Smooth muscle cell (in vitro differentiated cells): ENCODE results near the gene PACSIN2. TPM values are rescaled to one million over a fixed set of nuclear protein-coding genes. Genes with fewer than 3 reads are reported as not detected.

Experiments
- DNase-seq: peaks from one replicate; lab custom pipeline; 2025; ENCODE audit not compliant: unreplicated experiment; lab: John Stamatoyannopoulos, UW
- H2AFZ ChIP-seq: fragments of 200-600 bp; sonication (generic); 2 replicates; pipeline ENCODE4 v1.6.0; 2016; ENCODE audit warnings: antibody characterized with exemption, low read depth, mild to moderate bottlenecking
- H3F3A ChIP-seq: fragments of 200-600 bp; sonication (generic); 2 replicates; pipeline ENCODE4 v1.6.0; 2017; ENCODE audit warnings: antibody characterized with exemption, low read depth
- H3K27ac ChIP-seq: fragments of 200-600 bp; sonication (generic); 2 replicates; pipeline ENCODE4 v1.5.1; 2016; ENCODE audit warnings: low read depth, mild to moderate bottlenecking
- H3K27me3 ChIP-seq: fragments of 200-600 bp; sonication (generic); 2 replicates; pipeline ENCODE4 v1.6.1; 2016; ENCODE audit warnings: low read depth, mild to moderate bottlenecking
- H3K36me3 ChIP-seq: fragments of 200-600 bp; sonication (generic); 2 replicates; pipeline ENCODE4 v1.5.1; 2016; ENCODE audit warnings: low read depth
- H3K4me1 ChIP-seq: fragments of 200-600 bp; sonication (generic); 2 replicates; pipeline ENCODE4 v1.5.1; 2016; ENCODE audit warnings: low read depth
- H3K4me2 ChIP-seq: fragments of 200-600 bp; sonication (generic); 2 replicates; pipeline ENCODE4 v1.6.0; 2016; ENCODE audit warnings: mild to moderate bottlenecking
- H3K4me3 ChIP-seq: fragments of 200-600 bp; sonication (generic); 2 replicates; pipeline ENCODE4 v1.5.1; 2016; ENCODE audit warnings: mild to moderate bottlenecking
- H3K79me2 ChIP-seq: fragments of 200-600 bp; sonication (generic); 2 replicates; pipeline ENCODE4 v1.6.0; 2016; ENCODE audit warnings: low read depth, mild to moderate bottlenecking
- H3K9ac ChIP-seq: fragments of 200-600 bp; sonication (generic); 2 replicates; pipeline ENCODE4 v1.6.0; 2016; ENCODE audit warnings: low read depth
- H3K9me3 ChIP-seq: fragments of 200-600 bp; sonication (generic); replicated peaks from 2 replicates; pipeline ENCODE4 v1.5.1; 2016; ENCODE audit warnings: low read depth
- H4K20me1 ChIP-seq: fragments of 200-600 bp; sonication (generic); 2 replicates; pipeline ENCODE4 v1.6.0; 2016; ENCODE audit warnings: low read depth
- WGBS: methylation state at CpG from one replicate; pipeline ENCODE4 v1.1.7; 2016; ENCODE audit warnings: low lambda C conversion rate; 5-methylcytosine and 5-hydroxymethylcytosine counted together
- polyA plus RNA-seq: library from polyadenylated mRNA; unstranded; fragments of >200 nt; fragmentation: Nextera tagmentation; extraction: Ambion mirVana; gene quantifications from 2 replicates; pipeline ENCODE4 v1.2.1, GENCODE V29; 2016
- total RNA-seq: library from RNA; depleted of rRNA; stranded (reverse); fragments of >200 nt; gene quantifications from 2 replicates; pipeline ENCODE4 v1.2.3, GENCODE V29; 2014
- TF ChIP-seq, protein P1 (sequence below): fragments of 200-600 bp; sonication (generic); IDR thresholded peaks from 2 replicates; pipeline ENCODE4 v1.5.1; 2017; ENCODE audit warnings: borderline replicate concordance, mild to moderate bottlenecking, antibody characterized with exemption; ENCODE audit not compliant: insufficient read depth, poor library complexity, severe bottlenecking

Gene PACSIN2
- total and polyA plus RNA-seq, 2 experiments from 2014 or later = 34.7 to 41.1 TPM

DNA sequence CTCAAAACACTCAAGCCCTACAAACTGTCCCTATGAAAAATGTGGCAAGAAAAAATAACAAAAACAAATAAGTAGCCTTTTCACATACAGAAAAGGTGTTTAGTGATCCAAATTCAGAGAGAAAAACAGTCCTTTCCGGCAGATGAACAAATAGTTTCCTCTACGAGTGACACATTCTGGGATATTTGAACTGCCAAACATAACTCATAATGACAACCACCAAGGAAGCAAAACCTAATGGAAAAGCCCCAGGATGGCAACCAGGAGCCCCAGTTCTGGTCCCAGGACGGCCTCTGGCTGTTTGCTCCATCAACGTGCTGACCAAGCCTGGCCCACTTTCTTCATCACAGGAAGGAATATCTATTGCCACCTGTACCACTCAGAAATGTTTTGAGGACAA lies 6.0 kb downstream of the PACSIN2 start:
- WGBS = 70% methylated on average over 4 of the region's 4 CpGs
- peaks cover 17% of the 10 kb centered on the region for H3K4me1 ChIP-seq
- H3F3A ChIP-seq = peaks cover 16% of the 10 kb centered on the region
- H4K20me1 ChIP-seq = peaks cover 95% of the 10 kb centered on the region
- peak overlapping the region; percentile 82 for H3K27ac ChIP-seq
- H2AFZ ChIP-seq = no peak overlapping the region
- DNase-seq = no peak
- peaks cover 99% of the 10 kb centered on the region for H3K79me2 ChIP-seq
- H3K4me2 ChIP-seq = no peak overlapping the region
- H3K36me3 ChIP-seq = no peaks in the 10 kb centered on the region
- TF ChIP-seq, protein P1, sequence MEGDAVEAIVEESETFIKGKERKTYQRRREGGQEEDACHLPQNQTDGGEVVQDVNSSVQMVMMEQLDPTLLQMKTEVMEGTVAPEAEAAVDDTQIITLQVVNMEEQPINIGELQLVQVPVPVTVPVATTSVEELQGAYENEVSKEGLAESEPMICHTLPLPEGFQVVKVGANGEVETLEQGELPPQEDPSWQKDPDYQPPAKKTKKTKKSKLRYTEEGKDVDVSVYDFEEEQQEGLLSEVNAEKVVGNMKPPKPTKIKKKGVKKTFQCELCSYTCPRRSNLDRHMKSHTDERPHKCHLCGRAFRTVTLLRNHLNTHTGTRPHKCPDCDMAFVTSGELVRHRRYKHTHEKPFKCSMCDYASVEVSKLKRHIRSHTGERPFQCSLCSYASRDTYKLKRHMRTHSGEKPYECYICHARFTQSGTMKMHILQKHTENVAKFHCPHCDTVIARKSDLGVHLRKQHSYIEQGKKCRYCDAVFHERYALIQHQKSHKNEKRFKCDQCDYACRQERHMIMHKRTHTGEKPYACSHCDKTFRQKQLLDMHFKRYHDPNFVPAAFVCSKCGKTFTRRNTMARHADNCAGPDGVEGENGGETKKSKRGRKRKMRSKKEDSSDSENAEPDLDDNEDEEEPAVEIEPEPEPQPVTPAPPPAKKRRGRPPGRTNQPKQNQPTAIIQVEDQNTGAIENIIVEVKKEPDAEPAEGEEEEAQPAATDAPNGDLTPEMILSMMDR = no peak
- H3K27me3 ChIP-seq = no peaks in the 10 kb centered on the region
- no peak overlapping the region for H3K9ac ChIP-seq
- H3K9me3 ChIP-seq = no peaks in the 10 kb centered on the region
- no peak overlapping the region for H3K4me3 ChIP-seq

- H4K20me1 ChIP-seq = peaks cover 95% of the 10 kb centered on the region
- H2AFZ ChIP-seq = no peak overlapping the region
- H3F3A ChIP-seq = peaks cover 16% of the 10 kb centered on the region
- no peaks in the 10 kb centered on the region for H3K27me3 ChIP-seq
- peaks cover 99% of the 10 kb centered on the region for H3K79me2 ChIP-seq
- no peaks in the 10 kb centered on the region for H3K36me3 ChIP-seq
- H3K27ac ChIP-seq = peak overlapping the region; percentile 82
- H3K4me3 ChIP-seq = no peak overlapping the region
- peaks cover 13% of the 10 kb centered on the region for H3K4me1 ChIP-seq
- H3K9me3 ChIP-seq = no peaks in the 10 kb centered on the region
- DNase-seq = no peak
- H3K4me2 ChIP-seq = no peak overlapping the region
- WGBS = 91% methylated on average over 4 of the region's 4 CpGs
- H3K9ac ChIP-seq = no peak overlapping the region
- TF ChIP-seq, protein P1 = no peak
These were observed 6.4 kb downstream of the PACSIN2 start for GRCh38 chr22:43008509-43008908.

DNA sequence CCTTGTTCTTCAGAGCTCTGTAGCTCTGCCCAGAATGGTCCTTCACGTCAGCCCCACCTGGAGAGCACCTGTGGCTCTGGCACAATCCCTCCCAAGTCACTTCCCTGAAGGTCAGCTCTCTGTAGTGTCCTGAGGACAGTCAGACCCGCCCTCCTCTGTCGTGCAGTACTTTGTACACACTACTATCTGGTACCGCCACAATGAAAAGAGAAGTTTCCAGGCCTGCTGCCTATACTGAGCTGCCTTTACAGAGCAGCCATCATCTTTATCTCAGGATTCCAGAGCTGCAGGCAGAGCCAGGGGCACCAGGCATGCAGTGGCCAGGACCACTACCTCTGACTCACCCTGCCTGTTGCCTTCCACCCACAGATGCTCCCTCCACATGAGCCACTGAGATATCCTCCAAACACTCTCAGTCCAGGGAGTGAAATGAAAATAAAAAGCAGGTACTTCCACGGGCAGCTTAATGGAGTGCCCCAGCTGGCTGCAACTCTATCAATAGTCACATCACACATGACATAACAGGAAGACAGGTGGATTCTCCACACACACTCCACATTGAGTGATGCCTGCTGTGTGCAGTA lies 7.3 kb downstream of the PACSIN2 start:
- peaks cover 98% of the 10 kb centered on the region for H3K79me2 ChIP-seq
- H3K9me3 ChIP-seq = no peaks in the 10 kb centered on the region
- H3K27ac ChIP-seq = peak overlapping the region; percentile 82
- 33% methylated on average over 5 of the region's 5 CpGs for WGBS
- peaks cover 93% of the 10 kb centered on the region for H4K20me1 ChIP-seq
- H3K9ac ChIP-seq = no peak overlapping the region
- H3K36me3 ChIP-seq = no peaks in the 10 kb centered on the region
- no peak overlapping the region for H3K4me3 ChIP-seq
- DNase-seq = no peak
- peak overlapping the region; percentile 56 for H3K4me2 ChIP-seq
- H2AFZ ChIP-seq = no peak overlapping the region
- peaks cover 20% of the 10 kb centered on the region for H3F3A ChIP-seq
- H3K4me1 ChIP-seq = peaks cover 16% of the 10 kb centered on the region
- no peaks in the 10 kb centered on the region for H3K27me3 ChIP-seq
- TF ChIP-seq, protein P1 = no peak

GRCh38 chr22:43006753-43007152 lies 8.2 kb downstream of the PACSIN2 start:
- H3K4me2 ChIP-seq = peak overlapping the region; percentile 56
- TF ChIP-seq, protein P1 = no peak
- H3K4me1 ChIP-seq = peaks cover 25% of the 10 kb centered on the region
- peak overlapping the region; percentile 82 for H3K27ac ChIP-seq
- DNase-seq = no peak
- no peaks in the 10 kb centered on the region for H3K27me3 ChIP-seq
- H3K9ac ChIP-seq = no peak overlapping the region
- H2AFZ ChIP-seq = no peak overlapping the region
- H3K79me2 ChIP-seq = peaks cover 95% of the 10 kb centered on the region
- H3F3A ChIP-seq = peaks cover 29% of the 10 kb centered on the region
- H4K20me1 ChIP-seq = peaks cover 91% of the 10 kb centered on the region
- no peaks in the 10 kb centered on the region for H3K9me3 ChIP-seq
- H3K36me3 ChIP-seq = no peaks in the 10 kb centered on the region
- WGBS = 62% methylated on average over 7 of the region's 7 CpGs
- no peak overlapping the region for H3K4me3 ChIP-seq
